A673 (cell line): ENCODE measurements around the gene CYP2A6.
"Not testable (repeated sequence)": the region's sequence is repeated elsewhere in the genome, so short reads cannot be mapped to it uniquely, and the experiment has no call there.

Experiments used
- EZH2 ChIP-seq: fragments of 200-600 bp; sonication (generic); IDR thresholded peaks from 2 replicates; pipeline ENCODE4 v1.6.1; 2017; ENCODE audit warnings: borderline replicate concordance, low read depth, mild to moderate bottlenecking, mixed read lengths, antibody characterized with exemption, low read length; ENCODE audit not compliant: poor library complexity, severe bottlenecking
- TF ChIP-seq, protein P1 (sequence below): fragments of 300-800, 200-600 bp; sonication (generic); conservative IDR thresholded peaks from 2 replicates; pipeline ENCODE4 v1.5.1; 2017; ENCODE audit warnings: low read depth, mild to moderate bottlenecking, antibody characterized with exemption, low read length, moderate library complexity, mixed read lengths

GRCh38 chr19:40830741-40831140, 19.5 kb downstream of the CYP2A6 start:
- TF ChIP-seq, protein P1, sequence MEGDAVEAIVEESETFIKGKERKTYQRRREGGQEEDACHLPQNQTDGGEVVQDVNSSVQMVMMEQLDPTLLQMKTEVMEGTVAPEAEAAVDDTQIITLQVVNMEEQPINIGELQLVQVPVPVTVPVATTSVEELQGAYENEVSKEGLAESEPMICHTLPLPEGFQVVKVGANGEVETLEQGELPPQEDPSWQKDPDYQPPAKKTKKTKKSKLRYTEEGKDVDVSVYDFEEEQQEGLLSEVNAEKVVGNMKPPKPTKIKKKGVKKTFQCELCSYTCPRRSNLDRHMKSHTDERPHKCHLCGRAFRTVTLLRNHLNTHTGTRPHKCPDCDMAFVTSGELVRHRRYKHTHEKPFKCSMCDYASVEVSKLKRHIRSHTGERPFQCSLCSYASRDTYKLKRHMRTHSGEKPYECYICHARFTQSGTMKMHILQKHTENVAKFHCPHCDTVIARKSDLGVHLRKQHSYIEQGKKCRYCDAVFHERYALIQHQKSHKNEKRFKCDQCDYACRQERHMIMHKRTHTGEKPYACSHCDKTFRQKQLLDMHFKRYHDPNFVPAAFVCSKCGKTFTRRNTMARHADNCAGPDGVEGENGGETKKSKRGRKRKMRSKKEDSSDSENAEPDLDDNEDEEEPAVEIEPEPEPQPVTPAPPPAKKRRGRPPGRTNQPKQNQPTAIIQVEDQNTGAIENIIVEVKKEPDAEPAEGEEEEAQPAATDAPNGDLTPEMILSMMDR = not testable (repeated sequence)
- not testable (repeated sequence) for TF ChIP-seq EZH2
